ENCODE measurements around the gene ZRANB3. TPM values are rescaled to one million over a fixed set of nuclear protein-coding genes. Genes with fewer than 3 reads are reported as not detected.
"Not testable (repeated sequence)": the region's sequence is repeated elsewhere in the genome, so short reads cannot be mapped to it uniquely, and the experiment has no call there.

The ZRANB3 gene
- total RNA-seq, 2 experiments from 2014 or later, result 11.6 to 27.0 TPM

DNA sequence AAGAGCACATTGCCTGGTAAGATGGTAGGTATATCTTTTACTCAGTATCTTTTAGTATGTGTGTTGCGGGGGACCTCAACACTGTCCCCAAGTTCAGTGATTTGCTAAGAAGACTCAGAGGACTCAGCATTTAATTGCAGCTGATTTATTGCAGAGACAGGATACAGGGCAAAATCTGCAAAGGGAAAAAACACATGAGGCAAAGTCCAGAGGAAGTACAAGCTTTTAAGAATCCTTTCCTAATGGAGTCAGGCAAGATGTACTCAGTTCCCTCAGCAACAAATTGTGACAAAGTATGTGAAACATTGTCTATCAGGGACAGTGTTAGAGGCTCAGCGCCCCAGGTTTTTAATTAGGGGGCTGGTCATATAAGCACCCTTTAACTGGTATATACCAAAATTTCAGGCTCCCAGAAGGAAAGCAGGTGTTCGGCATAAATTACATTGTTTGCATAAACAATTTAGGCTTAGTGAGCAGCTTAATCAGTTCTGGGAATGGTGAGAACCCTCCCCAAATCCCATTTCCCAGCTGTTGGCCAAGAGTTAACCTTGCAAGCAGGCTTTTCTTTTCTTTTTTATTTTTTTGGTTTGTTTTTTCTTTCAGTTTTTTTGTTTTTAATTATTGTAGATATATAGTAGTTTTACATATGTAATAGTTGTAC lies 437.2 kb downstream of the ZRANB3 start:
- intact Hi-C loops (cut with micrococcal nuclease; ENCODE audit: unreplicated experiment), result no loop called here

DNA sequence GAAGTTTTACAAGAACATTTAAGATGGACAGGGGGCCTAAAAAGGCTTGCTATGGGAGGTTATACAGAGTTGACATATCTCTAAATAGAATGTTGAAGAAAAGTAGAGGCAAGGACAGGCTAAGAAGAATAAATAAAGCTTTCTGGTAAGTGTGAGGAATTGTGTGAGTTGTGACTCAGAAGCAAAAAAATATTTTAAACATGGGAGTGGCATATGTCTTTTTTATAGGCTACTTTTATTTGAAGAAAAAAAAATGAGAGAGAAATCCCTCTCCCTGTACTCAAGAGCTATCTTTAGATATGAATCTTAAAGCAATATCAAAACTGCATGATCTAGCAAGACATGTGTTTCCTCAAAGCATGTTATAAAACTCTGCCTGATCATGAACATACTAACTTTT lies 437.8 kb downstream of the ZRANB3 start:
- Histone ChIP-seq H4K20me1 (ENCODE audit: insufficient read depth, low read length) (no peaks in the 10 kb centered on the region), H3K4me3 (ENCODE audit: low read depth, low read length, poor library complexity, severe bottlenecking) (no peak overlapping the region), H3K4me1 (ENCODE audit: insufficient read depth, low read length, poor library complexity, severe bottlenecking) (no peaks in the 10 kb centered on the region), H3K36me3 (ENCODE audit: insufficient read depth, low read length) (peaks cover 52% of the 10 kb centered on the region), H3K4me2 (ENCODE audit: low read length) (no peak overlapping the region), H3K9me2 (ENCODE audit: insufficient read depth, low read length) (no peaks in the 10 kb centered on the region), H3K9me3 (ENCODE audit: low read length) (no peaks in the 10 kb centered on the region), H2AFZ (ENCODE audit: low read length) (no peak overlapping the region), H3K27ac (ENCODE audit: low read depth, low read length, poor library complexity, severe bottlenecking) (no peak overlapping the region), H3K79me2 (ENCODE audit: insufficient read depth, low read depth, low read length) (peaks cover 13% of the 10 kb centered on the region; the same call in 1 of the 2 replicates)
- no peak for TF ChIP-seq CTCF (conservative IDR thresholded peaks at IDR 0.05; ENCODE audit: low read length)
- TF ChIP-seq EZH2phosphoT487 (IDR thresholded peaks at IDR 0.05; ENCODE audit: borderline replicate concordance, low read depth, low read length), result no peak
- intact Hi-C loops (cut with micrococcal nuclease; ENCODE audit: unreplicated experiment), result no loop called here
- DNase-seq (ENCODE audit: low spot score), result no peak
- POLR2A ChIA-PET, result interaction anchor here (0.7 to 1.3 kb wide), 4 partner anchors 11 to 624 kb away, joined by 3 to 4 read pairs (median 3); partner anchors contain the start of gene RAB3GAP1
- CTCF ChIA-PET (ENCODE audit: unreplicated experiment), result no interaction called here
- no TSS peak for BruUV-seq (replicated peaks)

More for the DNA sequence above, 437.2 kb downstream of the ZRANB3 start:
- ChIA-PET CTCF (ENCODE audit: unreplicated experiment) (no interaction called here), POLR2A (interaction anchor here (1.1 to 1.3 kb wide), 2 partner anchors 11 to 42 kb away, joined by 3 to 4 read pairs; partner anchors contain the start of gene RAB3GAP1)
- H2AFZ ChIP-seq (ENCODE audit: low read length), result no peak overlapping the region
- no peak overlapping the region for H3K27ac ChIP-seq (ENCODE audit: low read depth, low read length, poor library complexity, severe bottlenecking)
- TF ChIP-seq EZH2phosphoT487 (IDR thresholded peaks at IDR 0.05; ENCODE audit: borderline replicate concordance, low read depth, low read length) (no peak), CTCF (conservative IDR thresholded peaks at IDR 0.05; ENCODE audit: low read length) (no peak)
- no peak overlapping the region for H3K4me2 ChIP-seq (ENCODE audit: low read length)
- DNase-seq (ENCODE audit: low spot score), result no peak
- no peaks in the 10 kb centered on the region for H3K4me1 ChIP-seq (ENCODE audit: insufficient read depth, low read length, poor library complexity, severe bottlenecking)
- no peaks in the 10 kb centered on the region for H3K9me2 ChIP-seq (ENCODE audit: insufficient read depth, low read length)
- H4K20me1 ChIP-seq (ENCODE audit: insufficient read depth, low read length), result no peaks in the 10 kb centered on the region
- H3K79me2 ChIP-seq (ENCODE audit: insufficient read depth, low read depth, low read length), result peaks cover 13% of the 10 kb centered on the region; the same call in 1 of the 2 replicates
- no peaks in the 10 kb centered on the region for H3K9me3 ChIP-seq (ENCODE audit: low read length)
- no peak overlapping the region for H3K4me3 ChIP-seq (ENCODE audit: low read depth, low read length, poor library complexity, severe bottlenecking)
- no TSS peak for BruUV-seq (replicated peaks)
- H3K36me3 ChIP-seq (ENCODE audit: insufficient read depth, low read length), result peaks cover 52% of the 10 kb centered on the region

DNA sequence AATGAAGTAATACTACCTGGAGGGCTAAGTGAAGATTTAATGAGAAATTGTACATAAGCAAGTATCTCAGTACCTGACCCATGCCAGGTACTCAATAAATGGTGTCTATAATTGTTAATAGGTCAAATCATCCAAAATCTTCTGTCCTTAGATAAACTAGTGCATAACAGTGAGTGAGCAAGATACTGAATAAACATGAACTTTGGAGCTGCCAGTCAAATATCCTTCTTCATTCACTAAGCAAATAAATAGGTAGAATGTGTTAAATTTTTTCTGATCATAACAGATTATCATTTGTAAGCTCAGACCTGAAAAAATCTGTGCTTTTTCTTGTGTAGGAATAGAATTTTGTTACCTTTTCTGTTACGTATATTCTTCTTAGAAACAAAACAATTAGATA lies 439.3 kb downstream of the ZRANB3 start:
- Histone ChIP-seq H3K9me2 (ENCODE audit: insufficient read depth, low read length) (no peaks in the 10 kb centered on the region), H3K36me3 (ENCODE audit: insufficient read depth, low read length) (peaks cover 42% of the 10 kb centered on the region), H3K27ac (ENCODE audit: low read depth, low read length, poor library complexity, severe bottlenecking) (no peak overlapping the region), H4K20me1 (ENCODE audit: insufficient read depth, low read length) (no peaks in the 10 kb centered on the region), H3K79me2 (ENCODE audit: insufficient read depth, low read depth, low read length) (peaks cover 23% of the 10 kb centered on the region; the same call in 1 of the 2 replicates), H3K9me3 (ENCODE audit: low read length) (no peaks in the 10 kb centered on the region), H3K4me3 (ENCODE audit: low read depth, low read length, poor library complexity, severe bottlenecking) (no peak overlapping the region), H3K4me1 (ENCODE audit: insufficient read depth, low read length, poor library complexity, severe bottlenecking) (no peaks in the 10 kb centered on the region), H2AFZ (ENCODE audit: low read length) (no peak overlapping the region), H3K4me2 (ENCODE audit: low read length) (no peak overlapping the region)
- no TSS peak for BruUV-seq (replicated peaks)
- ChIA-PET POLR2A (interaction anchor here (1.4 kb wide), 1 partner anchor 12 kb away, joined by 5 read pairs; no protein-coding TSS in a partner anchor), CTCF (ENCODE audit: unreplicated experiment) (interaction anchor here (0.5 kb wide), 1 partner anchor 42 kb away, joined by 4 read pairs; no protein-coding TSS in a partner anchor)
- intact Hi-C loops (cut with micrococcal nuclease; ENCODE audit: unreplicated experiment), result no loop called here
- DNase-seq (ENCODE audit: low spot score), result no peak
- no peak for TF ChIP-seq EZH2phosphoT487 (IDR thresholded peaks at IDR 0.05; ENCODE audit: borderline replicate concordance, low read depth, low read length)
- TF ChIP-seq CTCF (conservative IDR thresholded peaks at IDR 0.05; ENCODE audit: low read length), result no peak

DNA sequence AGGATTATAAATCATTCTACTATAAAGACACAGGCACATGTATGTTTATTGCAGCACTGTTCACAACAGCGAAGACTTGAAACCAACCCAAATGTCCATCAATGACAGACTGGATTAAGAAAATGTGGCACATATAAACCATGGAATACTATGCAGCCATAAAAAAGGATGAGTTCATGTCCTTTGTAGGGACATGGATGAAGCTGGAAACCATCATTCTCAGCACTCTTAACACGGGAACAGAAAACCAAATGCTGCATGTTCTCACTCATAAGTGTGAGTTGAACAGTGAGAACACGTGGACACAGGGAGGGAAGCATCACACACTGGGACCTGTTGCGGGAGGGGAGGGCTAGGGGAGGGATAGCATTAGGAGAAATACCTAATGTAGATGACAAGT lies 441.4 kb downstream of the ZRANB3 start:
- H3K4me3 ChIP-seq (ENCODE audit: low read depth, low read length, poor library complexity, severe bottlenecking); H3K4me1 ChIP-seq (ENCODE audit: insufficient read depth, low read length, poor library complexity, severe bottlenecking); H4K20me1 ChIP-seq (ENCODE audit: insufficient read depth, low read length); H3K9me3 ChIP-seq (ENCODE audit: low read length); H3K27ac ChIP-seq (ENCODE audit: low read depth, low read length, poor library complexity, severe bottlenecking); H3K4me2 ChIP-seq (ENCODE audit: low read length); H2AFZ ChIP-seq (ENCODE audit: low read length); DNase-seq (ENCODE audit: low spot score); H3K9me2 ChIP-seq (ENCODE audit: insufficient read depth, low read length); BruUV-seq (replicated peaks); CTCF ChIA-PET (ENCODE audit: unreplicated experiment); intact Hi-C loops (cut with micrococcal nuclease; ENCODE audit: unreplicated experiment); POLR2A ChIA-PET: not testable (repeated sequence)
- Histone ChIP-seq H3K79me2 (ENCODE audit: insufficient read depth, low read depth, low read length) (peaks cover 30% of the 10 kb centered on the region; the same call in 1 of the 2 replicates), H3K36me3 (ENCODE audit: insufficient read depth, low read length) (peaks cover 26% of the 10 kb centered on the region)

All from OCI-LY7 (cell line).